Stimulated activated CD8-positive, alpha-beta memory T cell treated with anti-CD3 and anti-CD28 coated beads, Interleukin-2, amount 100 ng/mL, for 1 hour (primary cell): ENCODE measurements around the gene NUMB.

ENCODE experiments used
- DNase-seq, 2 donors: peaks; one replicate each; pipeline ENCODE4 v3.0.0-alpha.2; 2020; ENCODE audit warnings: low read depth in 2 of 2

The NUMB gene

DNA sequence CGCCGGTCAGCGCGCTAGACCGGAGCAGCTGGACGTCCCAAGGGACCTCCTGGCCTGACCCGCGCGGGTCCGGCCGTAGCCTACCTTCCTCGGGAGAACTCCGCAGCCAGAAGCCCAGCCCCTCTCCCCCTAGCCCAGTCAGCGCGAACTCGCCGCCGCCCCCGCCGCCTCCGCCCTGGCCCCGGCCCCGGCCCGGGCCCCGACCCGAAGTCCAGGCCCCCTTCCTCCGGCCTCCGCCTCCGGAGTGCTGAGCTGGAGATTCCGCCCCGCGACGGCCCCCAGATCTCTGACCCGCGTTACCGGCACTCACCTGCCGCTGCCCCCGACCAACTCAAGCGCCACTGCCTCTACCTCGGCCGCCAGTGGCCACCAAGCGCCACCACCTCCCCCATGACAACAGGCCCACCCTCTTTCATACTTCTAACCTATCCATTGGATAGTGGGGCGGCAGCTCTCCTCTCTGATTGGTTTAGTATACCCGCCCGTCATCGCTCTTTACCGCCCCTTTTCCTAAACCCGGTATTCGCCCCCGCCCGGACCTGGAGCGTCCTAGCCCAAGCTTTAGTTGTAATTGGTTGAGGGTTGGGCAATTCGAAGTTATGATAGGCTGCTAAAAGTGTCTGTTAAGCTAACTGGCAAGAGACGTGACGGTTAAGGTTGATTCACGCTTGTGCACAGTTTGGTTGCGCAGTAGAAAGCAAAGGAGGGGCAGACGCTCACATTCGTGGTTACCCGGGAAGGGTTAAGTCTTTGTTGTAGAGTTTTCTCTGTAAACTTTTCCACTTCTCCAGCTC, at the start of gene NUMB:
Gene NUMB, minus strand, starts transcription at position 364 of the 794 bp plus-strand sequence. CDS start 102,795 bp downstream, outside the sequence.
- peak; percentile 82 to 93 for DNase-seq

DNA sequence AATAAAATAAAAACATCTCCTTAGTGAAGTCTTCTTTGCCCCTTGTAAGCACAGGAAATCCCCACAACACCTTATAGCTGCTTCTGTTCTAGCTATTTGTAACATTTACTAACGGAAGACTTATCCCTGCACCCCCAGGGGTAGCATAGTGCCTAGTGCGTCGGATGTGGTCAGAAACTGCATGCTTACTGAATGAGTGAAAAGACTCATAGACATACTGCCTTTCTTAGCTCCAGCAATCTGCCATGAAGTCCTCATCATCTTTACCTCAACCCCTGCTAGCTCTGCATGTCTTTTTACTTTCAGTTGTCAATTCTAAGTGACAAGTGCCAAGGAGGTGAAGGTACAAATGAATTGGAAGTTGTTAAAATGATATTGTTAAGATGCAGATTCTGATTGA, 45.3 kb upstream of the NUMB start:
- no peak for DNase-seq

DNA sequence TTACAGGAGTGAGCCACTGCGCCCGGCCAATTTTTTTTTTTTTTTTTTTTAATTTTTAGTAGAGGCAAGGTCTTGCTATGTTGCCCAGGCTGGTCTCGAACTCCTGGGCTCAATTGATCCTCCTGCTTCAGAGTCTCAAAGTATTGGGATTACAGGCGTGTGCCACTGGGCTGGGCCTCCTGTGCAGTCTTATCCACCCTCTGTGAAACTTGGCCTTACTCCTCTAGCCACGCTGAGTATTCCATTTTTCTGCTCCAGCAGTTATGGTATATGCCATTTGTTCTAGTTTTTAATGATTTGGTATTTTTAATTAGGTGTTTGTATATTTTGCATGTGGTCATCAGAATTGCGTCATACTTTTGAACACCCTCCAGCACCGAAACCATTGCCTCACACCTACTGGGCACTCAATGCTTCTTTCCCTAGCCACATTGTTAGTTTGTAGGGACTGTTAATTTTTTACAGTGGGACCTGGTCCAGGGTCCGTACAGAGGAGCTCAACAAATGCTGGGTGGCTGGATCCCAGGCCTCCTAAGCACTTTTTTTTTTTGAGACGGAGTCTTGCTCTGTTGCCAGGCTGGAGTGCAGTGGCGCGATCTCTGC, 43.8 kb upstream of the NUMB start:
- no peak for DNase-seq

DNA sequence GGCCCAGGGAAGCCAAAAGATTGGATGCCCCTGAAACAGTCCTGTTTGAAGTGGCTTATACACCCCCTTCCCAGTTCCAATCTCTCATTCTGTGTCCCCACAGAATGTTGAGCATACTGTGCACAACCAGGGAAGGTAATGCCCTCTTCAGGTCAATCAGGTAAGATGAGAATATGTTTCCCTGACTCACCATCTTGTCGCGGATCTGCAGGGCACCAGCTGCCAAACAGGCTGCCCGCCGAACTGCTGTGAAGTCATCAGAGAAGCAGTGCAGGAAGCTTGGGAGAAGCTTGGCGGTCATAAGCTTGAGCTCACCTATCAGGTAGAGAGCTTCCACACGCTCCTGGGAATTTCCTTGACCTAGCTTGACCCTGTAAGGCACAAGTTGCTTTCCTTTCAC, 42.0 kb upstream of the NUMB start:
- no peak for DNase-seq

DNA sequence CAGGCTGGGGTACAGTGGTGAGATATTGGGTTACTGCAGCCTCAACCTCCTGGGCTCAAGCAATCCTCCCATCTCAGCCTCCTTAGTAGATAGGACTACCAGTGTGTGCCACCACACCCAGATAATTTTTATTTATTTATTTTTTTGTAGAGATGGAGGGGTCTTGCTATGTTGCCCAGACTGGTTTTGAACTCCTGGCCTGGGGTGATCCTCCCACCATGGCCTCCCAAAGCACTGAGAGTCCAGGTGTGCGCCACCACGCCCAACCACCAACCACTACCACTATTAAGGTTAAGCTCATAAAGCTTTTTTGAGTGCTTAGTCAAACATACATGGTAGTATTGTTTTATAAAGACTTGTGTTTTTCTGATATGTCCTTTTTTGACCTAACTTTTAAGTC, 36.2 kb upstream of the NUMB start:
- DNase-seq: no peak

DNA sequence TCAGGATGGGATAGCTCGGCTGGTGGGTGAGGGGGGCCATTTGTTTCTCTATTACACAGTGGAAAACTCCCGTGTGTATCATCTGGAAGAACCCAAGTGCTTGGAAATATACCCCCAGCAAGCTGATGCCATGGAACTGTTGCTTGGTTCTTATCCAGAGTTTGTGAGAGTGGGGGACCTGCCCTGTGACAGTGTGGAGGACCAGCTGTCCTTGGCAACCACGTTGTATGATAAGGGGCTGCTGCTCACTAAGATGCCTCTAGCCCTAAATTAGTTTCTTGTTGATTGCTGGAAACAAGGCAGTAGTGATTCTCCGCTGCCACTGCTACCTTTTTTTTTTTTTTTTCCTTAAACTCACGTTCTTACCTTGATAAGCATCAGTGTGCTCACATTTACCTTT, 34.3 kb upstream of the NUMB start:
- no peak for DNase-seq

DNA sequence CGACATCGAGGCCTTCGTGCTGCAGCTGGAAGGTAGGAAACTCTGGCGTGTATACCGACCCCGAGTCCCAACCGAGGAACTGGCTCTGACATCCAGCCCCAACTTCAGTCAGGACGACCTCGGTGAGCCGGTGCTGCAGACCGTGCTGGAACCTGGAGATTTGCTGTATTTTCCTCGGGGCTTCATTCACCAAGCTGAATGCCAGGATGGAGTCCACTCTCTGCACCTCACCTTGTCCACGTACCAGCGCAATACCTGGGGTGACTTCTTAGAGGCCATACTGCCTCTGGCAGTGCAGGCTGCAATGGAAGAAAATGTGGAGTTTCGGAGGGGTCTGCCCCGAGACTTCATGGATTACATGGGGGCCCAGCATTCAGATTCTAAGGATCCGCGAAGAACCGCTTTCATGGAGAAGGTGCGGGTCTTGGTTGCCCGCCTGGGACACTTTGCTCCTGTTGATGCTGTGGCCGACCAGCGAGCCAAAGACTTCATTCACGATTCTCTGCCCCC, 33.8 kb upstream of the NUMB start:
- DNase-seq: no peak

DNA sequence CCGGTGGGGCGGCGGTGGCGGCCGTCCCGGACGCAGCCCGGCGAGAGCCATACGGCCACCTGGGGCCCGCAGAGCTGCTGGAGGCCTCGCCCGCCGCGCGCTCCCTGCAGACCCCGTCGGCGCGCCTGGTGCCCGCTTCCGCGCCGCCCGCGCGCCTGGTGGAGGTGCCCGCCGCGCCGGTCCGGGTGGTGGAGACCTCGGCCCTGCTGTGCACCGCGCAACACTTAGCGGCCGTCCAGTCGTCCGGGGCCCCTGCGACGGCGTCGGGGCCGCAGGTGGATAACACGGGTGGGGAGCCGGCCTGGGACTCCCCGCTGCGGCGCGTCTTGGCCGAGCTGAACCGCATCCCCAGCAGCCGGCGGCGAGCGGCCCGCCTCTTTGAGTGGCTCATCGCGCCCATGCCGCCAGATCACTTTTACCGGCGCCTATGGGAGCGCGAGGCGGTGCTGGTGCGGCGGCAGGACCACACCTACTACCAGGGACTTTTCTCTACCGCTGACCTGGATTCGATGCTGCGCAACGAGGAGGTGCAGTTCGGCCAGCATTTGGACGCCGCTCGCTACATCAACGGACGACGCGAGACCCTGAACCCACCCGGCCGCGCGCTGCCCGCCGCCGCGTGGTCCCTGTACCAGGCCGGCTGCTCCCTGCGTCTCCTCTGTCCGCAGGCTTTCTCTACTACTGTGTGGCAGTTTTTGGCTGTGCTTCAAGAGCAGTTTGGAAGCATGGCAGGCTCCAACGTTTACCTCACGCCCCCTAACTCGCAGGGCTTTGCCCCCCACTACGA, 33.1 kb upstream of the NUMB start:
- peak; percentile 37 to 45 for DNase-seq

DNA sequence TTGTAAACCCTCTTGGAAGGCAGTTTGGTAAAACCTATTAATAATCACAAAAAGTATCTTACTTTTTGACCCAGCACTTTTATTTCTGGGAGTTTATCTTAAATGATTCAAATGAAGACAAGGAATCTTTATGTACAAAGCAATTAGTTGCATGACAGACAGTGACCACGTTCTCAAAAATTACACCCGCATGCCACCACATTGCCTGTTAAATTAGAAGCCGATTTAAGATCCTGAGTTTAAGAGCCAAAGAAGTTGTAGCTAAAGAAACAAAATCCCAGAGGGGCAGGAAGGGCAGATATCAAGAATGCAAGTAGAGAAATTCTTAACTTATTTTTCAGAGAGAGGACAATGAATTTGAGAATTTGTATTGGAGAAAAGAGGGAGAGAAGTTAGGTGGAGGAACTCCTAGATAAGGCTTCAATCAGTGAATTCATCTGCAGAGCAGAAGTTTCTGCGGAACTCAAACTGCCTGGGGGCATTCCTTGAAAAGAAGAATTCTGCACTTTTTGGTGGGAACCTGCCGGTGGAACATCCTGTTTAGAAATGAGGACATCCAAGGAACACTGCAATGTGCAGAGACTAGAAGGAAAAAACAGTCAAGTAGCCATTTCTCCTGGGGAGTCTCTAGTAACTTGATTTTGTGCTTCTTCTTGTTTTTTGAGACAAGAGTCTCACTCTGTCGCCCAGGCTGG, 31.3 kb upstream of the NUMB start:
- DNase-seq: no peak

DNA sequence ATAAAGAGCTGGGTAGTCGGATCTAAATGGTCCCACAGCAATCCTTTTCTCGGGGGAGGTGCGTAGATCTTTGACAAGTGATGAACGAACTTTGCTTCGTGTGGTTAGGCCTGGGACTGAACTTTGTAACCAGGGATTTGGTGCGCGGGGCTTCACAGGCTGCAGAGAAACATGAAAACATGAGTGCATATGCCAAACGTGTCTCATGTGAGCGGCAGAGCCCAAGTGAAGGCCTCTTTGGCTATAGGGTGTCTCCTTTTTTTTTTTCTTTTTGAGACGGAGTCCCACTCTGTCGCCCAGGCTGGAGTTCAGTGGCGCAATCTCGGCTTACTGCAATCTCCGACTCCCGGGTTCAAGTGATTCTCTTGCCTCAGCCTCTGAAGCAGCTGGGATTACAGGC, 20.3 kb upstream of the NUMB start:
- no peak for DNase-seq

DNA sequence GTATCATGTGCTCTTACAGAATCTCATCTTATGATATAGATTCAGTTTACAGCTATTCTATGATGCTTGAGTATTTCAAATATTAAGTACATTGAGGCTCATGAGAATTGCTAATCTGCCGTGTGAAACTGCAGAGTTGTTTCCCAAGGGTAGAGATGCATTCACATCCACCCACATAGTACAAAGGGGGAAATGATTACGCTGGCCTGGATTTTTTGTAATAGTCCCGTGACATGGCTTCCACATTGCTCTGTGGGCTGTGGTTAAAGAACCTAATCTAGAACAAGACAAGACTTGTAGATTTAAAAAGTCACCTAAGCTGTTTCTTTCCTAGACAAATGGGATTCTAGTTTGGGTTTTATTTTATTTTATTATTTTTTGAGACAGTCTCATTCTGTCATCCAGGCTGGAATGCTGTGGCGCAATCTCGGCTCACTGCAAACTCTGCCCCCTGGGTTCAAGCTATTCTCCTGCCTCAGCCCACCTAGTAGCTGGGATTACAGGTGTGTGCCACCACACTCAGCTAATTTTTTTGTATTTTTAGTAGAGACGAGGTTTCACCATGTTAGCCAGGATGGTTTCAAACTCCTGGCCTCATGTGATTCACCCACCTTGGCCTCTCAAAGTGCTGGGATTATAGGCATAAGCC, 19.4 kb upstream of the NUMB start:
- no peak for DNase-seq

DNA sequence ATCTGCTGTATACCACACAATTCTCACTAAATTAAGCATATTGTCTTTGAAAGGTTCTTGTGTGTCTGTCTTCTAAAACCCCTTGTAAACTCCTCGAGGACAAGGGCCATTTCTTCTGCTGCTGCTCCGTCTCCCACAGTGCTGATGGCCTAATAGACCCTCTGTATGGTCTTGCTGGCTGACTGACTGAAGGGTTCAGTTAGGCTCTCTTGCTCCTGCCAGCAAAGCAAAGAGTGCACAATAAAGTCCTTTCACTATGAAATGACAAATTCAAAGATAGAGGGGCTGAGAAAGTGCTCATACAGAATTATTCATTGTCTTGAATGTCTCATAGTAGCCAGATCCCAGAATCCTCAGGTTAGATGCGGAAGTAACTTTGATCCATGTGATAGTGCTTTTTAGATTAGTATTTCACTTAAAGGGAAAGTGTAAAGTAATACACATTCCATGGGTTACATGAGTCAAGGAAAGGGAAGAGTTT, 18.1 kb upstream of the NUMB start:
- no peak for DNase-seq

DNA sequence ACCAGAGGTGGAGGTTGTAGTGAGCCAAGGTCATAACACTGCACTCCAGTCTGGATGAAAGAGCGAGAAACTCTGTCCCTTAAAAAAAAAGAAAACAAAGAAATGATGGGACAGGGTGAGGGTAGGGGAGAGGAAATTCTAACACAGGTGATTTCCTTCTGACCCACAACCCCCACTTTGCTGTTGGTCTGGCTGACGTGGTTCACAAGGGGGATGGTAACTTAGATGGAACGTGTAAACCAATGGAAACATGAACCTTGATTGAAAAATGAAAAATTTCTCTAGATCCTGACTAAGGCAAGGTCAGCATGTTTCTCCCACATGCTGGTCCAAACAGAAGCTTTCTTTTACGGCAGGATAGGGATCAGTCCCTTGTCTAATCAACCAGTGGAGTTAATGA, 16.6 kb upstream of the NUMB start:
- no peak for DNase-seq

DNA sequence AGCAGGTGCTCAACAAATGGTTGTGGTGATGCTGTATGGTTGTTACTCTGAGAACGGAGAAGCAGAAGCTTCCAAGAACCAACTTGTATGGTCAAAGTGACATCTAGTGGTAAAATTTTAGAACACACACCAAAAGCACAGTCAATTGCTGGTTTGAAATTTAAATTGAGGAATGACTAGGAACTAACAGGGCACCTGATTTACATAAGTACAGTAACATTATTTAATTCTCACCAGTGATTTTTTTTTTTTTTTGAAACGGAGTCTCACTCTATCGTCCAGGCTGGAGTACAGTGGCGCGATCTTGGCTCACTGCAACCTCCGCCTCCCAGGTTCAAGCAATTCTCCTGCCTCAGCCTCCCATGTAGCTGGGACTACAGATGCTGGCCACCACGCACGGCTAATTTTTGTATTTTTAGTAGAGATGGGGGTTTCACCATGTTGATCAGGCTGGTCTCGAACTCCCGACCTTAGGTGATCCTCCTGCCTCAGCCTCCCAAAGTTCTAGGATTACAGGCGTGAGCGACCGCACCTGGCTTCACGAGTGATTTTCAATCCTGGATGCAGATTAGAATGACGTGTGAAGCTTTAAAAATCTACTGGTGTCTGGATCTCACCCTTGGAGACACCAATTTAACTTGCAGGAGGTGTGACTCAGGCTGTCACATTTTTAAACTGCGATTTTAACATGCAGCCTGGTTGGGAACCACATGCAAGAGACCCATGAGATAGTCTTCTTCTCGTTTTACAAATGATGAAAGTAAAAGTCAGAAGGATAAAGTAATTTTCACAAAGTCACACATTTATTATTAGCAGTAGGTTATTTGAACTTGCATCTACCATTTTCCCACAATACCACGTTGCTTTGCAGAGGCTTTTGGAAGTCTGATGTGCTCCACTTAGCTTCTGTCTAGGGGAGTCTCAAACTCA, 14.1 kb upstream of the NUMB start:
- no peak for DNase-seq

DNA sequence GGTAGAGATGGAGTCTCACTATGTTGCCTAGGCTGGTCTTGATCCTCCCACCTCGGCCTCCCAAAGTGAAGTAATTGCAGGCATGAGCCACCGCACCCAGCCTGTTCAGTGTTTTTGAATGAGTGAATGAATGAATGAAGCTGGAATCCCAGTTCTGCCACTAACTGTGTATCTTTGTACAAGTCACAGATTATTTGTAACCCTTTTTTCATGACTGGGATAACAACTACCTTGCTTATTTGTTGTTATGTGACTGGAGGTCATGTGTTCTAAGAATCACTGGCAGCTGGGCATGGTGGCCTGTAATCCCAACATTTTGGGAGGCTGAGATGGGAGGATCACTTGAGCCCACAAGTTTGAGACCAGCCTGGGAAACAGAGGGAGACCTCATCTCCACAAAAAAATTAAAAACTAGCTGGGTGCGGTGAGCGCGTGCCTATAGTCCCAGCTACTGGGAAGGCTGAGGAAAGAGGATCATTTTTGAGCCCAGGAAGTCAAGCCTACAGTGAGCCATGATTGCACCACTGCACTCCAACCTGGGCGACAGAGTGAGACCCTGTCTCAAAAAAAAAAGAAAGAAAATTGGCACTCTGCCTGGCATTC, 13.3 kb upstream of the NUMB start:
- DNase-seq: no peak

DNA sequence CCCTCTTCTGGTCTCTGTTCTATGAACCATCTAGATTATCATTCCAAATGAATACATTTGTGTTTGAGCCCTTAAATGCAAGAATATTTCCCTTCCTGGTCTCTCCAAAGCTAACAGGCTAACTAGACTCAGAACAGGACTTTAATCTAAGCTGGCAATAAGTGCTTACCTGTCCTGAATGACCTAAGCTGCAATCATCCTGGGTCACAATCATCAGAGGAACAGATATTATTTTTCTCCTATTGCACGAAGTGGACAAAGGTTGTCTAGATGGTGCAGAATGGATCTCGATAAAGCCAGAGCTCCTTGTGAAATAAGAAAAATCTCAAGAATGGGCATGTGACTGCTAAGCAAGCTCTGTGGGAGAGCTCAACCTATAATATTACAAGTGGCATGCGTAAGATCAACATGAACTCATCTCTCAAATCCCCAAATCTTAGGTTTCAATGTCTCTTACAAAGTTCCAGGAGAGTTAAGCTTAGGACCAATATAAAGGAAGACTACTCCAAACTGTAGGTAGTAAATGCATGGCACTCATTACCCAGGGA, 10.6 kb upstream of the NUMB start:
- no peak for DNase-seq

DNA sequence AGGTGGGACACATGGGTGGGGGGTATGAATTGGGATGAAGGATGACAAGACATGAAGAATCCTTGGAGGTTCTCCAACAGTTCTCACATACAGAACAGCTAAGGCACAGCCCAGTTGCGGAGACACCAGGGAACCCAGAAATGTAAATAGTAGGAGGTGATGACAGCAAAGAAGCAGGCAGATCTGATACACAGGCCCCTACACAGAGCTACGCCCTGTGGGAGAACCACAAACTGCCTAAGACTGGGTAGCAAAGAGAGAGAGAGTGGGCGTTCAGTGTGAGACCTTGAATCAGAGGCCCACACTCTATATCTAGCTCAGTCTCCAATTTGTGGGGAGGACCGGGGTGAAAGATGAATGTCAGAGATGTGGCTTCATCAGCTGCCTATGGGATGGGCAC, 9.5 kb upstream of the NUMB start:
- no peak for DNase-seq

DNA sequence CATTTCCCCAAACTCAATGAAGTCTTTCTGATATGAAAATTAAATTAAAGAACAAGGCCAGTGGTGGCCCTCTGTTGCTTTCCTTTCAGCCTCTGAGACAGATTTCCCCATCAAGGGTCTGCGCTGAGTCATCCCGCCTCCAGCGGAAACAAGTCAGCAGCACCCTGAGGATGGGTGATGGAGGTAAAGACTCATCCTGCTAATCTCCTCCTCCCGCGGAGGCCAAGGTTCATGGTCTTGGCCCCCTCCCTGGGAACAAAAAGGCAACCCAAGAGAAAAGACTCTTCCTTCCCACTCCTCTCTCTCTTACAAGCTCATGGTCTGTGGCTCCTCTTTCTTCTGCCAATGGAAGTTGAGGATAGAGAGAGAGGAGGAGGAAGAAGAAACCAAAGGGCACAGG, 9.0 kb upstream of the NUMB start:
- DNase-seq: peak in 1 of 2 donors; percentile 5

DNA sequence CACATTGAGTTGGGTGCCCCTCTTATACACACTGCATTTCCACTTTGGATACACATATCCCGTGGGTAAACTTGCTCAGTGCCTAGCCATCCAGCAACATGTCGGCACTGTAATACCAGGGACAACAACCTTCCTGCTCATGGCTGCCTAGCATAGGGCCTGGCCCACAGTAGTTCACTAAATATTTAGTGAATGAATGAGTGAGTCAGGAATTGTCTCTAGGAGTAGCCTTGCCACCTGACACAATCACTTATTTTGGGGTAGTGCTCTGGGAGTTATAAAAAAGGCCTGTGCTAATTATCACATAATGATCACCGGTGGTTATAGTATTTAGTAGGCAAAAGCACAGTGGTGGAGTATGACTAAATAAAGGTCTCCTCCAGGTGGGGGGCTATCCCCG, 8.5 kb upstream of the NUMB start:
- no peak for DNase-seq
